ENCODE measurements around the gene XRCC3. TPM values are rescaled to one million over a fixed set of nuclear protein-coding genes. Genes with fewer than 3 reads are reported as not detected.
A peak's percentile ranks its signal among the peaks of the same experiment; 100 is the strongest.

The XRCC3 gene
- total RNA-seq, 6 donors from 2014 or later: 2.4 to 16.8 (median 5.8) TPM

- DNase-seq (no peak), ATAC-seq (ENCODE audit: low FRiP score in 2 of 2) (no peak)
- Histone ChIP-seq H3K27me3 (no peaks in the 10 kb centered on the region), H3K36me3 (peaks cover 0 to 31% (median 12%) of the 10 kb centered on the region in 4 donors), H3K27ac (no peak overlapping the region), H3K4me1 (peaks cover 40 to 58% (median 48%) of the 10 kb centered on the region in 4 donors), H3K4me3 (no peak overlapping the region), H3K9me3 (no peaks in the 10 kb centered on the region)
- TF ChIP-seq EP300 (IDR thresholded peaks at IDR 0.05): no peak
- TF ChIP-seq POLR2A (IDR thresholded peaks at IDR 0.05): no peak
- TF ChIP-seq CTCF (IDR thresholded peaks at IDR 0.05): no peak
- TF ChIP-seq POLR2AphosphoS5 (IDR thresholded peaks at IDR 0.05): no peak
- 94 to 95% methylated on average over 15 of the region's 15 CpGs for WGBS, 2 donors
These were observed 5.4 kb downstream of the XRCC3 start for GRCh38 chr14:103709814-103710213.

- Histone ChIP-seq H3K36me3 (peaks cover 0 to 41% (median 12%) of the 10 kb centered on the region in 4 donors), H3K27ac (no peak overlapping the region), H3K4me3 (no peak overlapping the region), H3K4me1 (peaks cover 38 to 61% (median 49%) of the 10 kb centered on the region in 4 donors), H3K9me3 (no peaks in the 10 kb centered on the region), H3K27me3 (no peaks in the 10 kb centered on the region)
- 89 to 93% methylated on average over 13 to 14 of the region's 18 CpGs for WGBS, 2 donors
- DNase-seq: no peak
- ATAC-seq (ENCODE audit: low FRiP score in 2 of 2): no peak
- TF ChIP-seq POLR2AphosphoS5 (IDR thresholded peaks at IDR 0.05): no peak
- TF ChIP-seq POLR2A (IDR thresholded peaks at IDR 0.05): no peak
These were observed 6.5 kb downstream of the XRCC3 start for GRCh38 chr14:103708750-103709187.

- Histone ChIP-seq H3K27me3 (no peaks in the 10 kb centered on the region), H3K36me3 (peaks cover 6 to 53% (median 23%) of the 10 kb centered on the region in 4 donors), H3K27ac (no peak overlapping the region), H3K9me3 (no peaks in the 10 kb centered on the region), H3K4me3 (no peak overlapping the region), H3K4me1 (peaks cover 31 to 58% (median 39%) of the 10 kb centered on the region in 4 donors)
- WGBS, 2 donors: 88 to 91% methylated on average over 12 to 21 of the region's 29 CpGs
- TF ChIP-seq CTCF (IDR thresholded peaks at IDR 0.05): no peak
- no peak for TF ChIP-seq EP300 (IDR thresholded peaks at IDR 0.05)
- no peak for TF ChIP-seq POLR2AphosphoS5 (IDR thresholded peaks at IDR 0.05)
- no peak for TF ChIP-seq POLR2A (IDR thresholded peaks at IDR 0.05)
- ATAC-seq (ENCODE audit: low FRiP score in 2 of 2) (no peak), DNase-seq (peak in 1 of 2 donors; percentile 76)
These were observed 7.7 kb downstream of the XRCC3 start for GRCh38 chr14:103707329-103708263.

GRCh38 chr14:103706551-103707328 is 8.5 kb downstream of the XRCC3 start:
- ATAC-seq (ENCODE audit: low FRiP score in 2 of 2) (no peak), DNase-seq (peak in 1 of 2 donors; percentile 82)
- TF ChIP-seq POLR2AphosphoS5 (IDR thresholded peaks at IDR 0.05): no peak
- TF ChIP-seq EP300 (IDR thresholded peaks at IDR 0.05): no peak
- TF ChIP-seq POLR2A (IDR thresholded peaks at IDR 0.05): no peak
- TF ChIP-seq CTCF (IDR thresholded peaks at IDR 0.05): no peak
- WGBS, 2 donors: 92 to 96% methylated on average over 4 to 28 of the region's 41 CpGs
- peak overlapping the region in 1 of 4 donors; percentile 79 for H3K27ac ChIP-seq
- no peak overlapping the region for H3K4me3 ChIP-seq
- peaks cover 23 to 49% (median 31%) of the 10 kb centered on the region in 4 donors for H3K4me1 ChIP-seq
- H3K36me3 ChIP-seq: peaks cover 11 to 61% (median 30%) of the 10 kb centered on the region in 4 donors
- H3K27me3 ChIP-seq: no peaks in the 10 kb centered on the region
- no peaks in the 10 kb centered on the region for H3K9me3 ChIP-seq

All from upper lobe of left lung (tissue), 6 donors.